GM12878 (cell line): ENCODE results near the gene ROM1. TPM values are rescaled to one million over a fixed set of nuclear protein-coding genes. Genes with fewer than 3 reads are reported as not detected.

Experiments used
- CHD2 ChIP-seq: IDR thresholded peaks from 2 replicates; pipeline ENCODE4 v1.6.1; 2011; ENCODE audit warnings: low read depth, low read length, improper control_type of control experiment, borderline replicate concordance
- E2F4 ChIP-seq: IDR thresholded peaks from 2 replicates; pipeline ENCODE4 v1.6.1; 2012; ENCODE audit warnings: low read depth, low read length, improper control_type of control experiment
- ETV6 ChIP-seq, 2 experiments: fragments of 450-650 bp in 1 of 2; IDR thresholded peaks in 1 of 2; conservative IDR thresholded peaks in 1 of 2; 2 replicates each; pipeline ENCODE4 v1.6.1; 2014; ENCODE audit warnings: antibody characterized with exemption in 1 of 2, borderline replicate concordance in 1 of 2, low read depth in 1 of 2, mild to moderate bottlenecking in 1 of 2, moderate library complexity in 1 of 2
- FOS ChIP-seq: IDR thresholded peaks from 3 replicates; pipeline ENCODE4 v1.6.1; 2011; ENCODE audit warnings: borderline replicate concordance; ENCODE audit not compliant: insufficient read length; ENCODE audit errors: extremely low read depth
- HDAC6 ChIP-seq: fragments of 200-600 bp; sonication (generic); IDR thresholded peaks from one replicate; pipeline ENCODE4 v1.8.0; 2017; ENCODE audit warnings: antibody characterized with exemption; ENCODE audit not compliant: unreplicated experiment
- NFXL1 ChIP-seq: fragments of 450-650 bp; IDR thresholded peaks from 2 replicates; pipeline ENCODE4 v1.6.1; 2017; ENCODE audit warnings: antibody characterized with exemption, mild to moderate bottlenecking, borderline replicate concordance
- NKRF ChIP-seq: fragments of 450-650 bp; conservative IDR thresholded peaks from 2 replicates; pipeline ENCODE4 v1.6.1; 2017; ENCODE audit warnings: mild to moderate bottlenecking, moderate library complexity
- RUNX3 ChIP-seq: IDR thresholded peaks from 2 replicates; pipeline ENCODE4 v1.6.1; 2012; ENCODE audit warnings: low read length, inconsistent platforms
- SIX5 ChIP-seq: IDR thresholded peaks from 2 replicates; pipeline ENCODE4 v1.6.1; 2011; ENCODE audit warnings: mild to moderate bottlenecking, low read depth, low read length, moderate library complexity; ENCODE audit not compliant: severe bottlenecking
- USF2 ChIP-seq: IDR thresholded peaks from 2 replicates; pipeline ENCODE4 v1.6.1; 2011; ENCODE audit warnings: low read depth, low read length, improper control_type of control experiment, borderline replicate concordance
- polyA plus RNA-seq, 11 experiments: library from polyadenylated mRNA; depleted of rRNA in 4 of 11; unstranded in 6 of 11; stranded (reverse) in 5 of 11; fragments of >200 nt; fragmentation: Nextera tagmentation in 4 of 11; fragmentation: Illumina TruSeq in 1 of 11; extraction: Ambion mirVana in 4 of 11; extraction: Trizol in 1 of 11; gene quantifications; 1 replicate in 1 of 11; 2 replicates in 10 of 11; pipeline versions ENCODE4 v1.2.1 to v1.2.3, GENCODE V29; 2011 to 2016; ENCODE audit warnings: inconsistent platforms in 2 of 11, missing spikeins in 2 of 11, low read depth in 1 of 11
- total RNA-seq, 4 experiments: library from RNA; depleted of rRNA in 3 of 4; stranded (reverse); fragments of >200 nt in 3 of 4; fragmentation: Illumina TruSeq in 1 of 4; extraction: Trizol in 1 of 4; gene quantifications; 2 replicates each; pipeline versions ENCODE4 v1.2.1 to v1.2.3, GENCODE V29; 2013 to 2021
- TF ChIP-seq, protein P1 (sequence below): IDR thresholded peaks from 2 replicates; pipeline ENCODE4 v1.6.1; 2012; ENCODE audit warnings: low read length, inconsistent platforms
- TF ChIP-seq, protein P2 (sequence below): fragments of 450-650 bp; IDR thresholded peaks from 2 replicates; pipeline ENCODE4 v1.6.1; 2014; ENCODE audit warnings: mild to moderate bottlenecking
- TF ChIP-seq, protein P3 (sequence below): IDR thresholded peaks from 2 replicates; pipeline ENCODE4 v1.6.1; 2012; ENCODE audit warnings: improper control_type of control experiment, low read depth, low read length; ENCODE audit not compliant: insufficient replicate concordance
- TF ChIP-seq, protein P4 (sequence below): fragments of 150-350 bp; IDR thresholded peaks from 2 replicates; pipeline ENCODE4 v1.6.1; 2014; ENCODE audit warnings: mild to moderate bottlenecking, low read depth, low read length

The ROM1 gene
- total and polyA plus RNA-seq, 10 of the 15 experiments (the other 5 are each of a cell fraction or from before 2014, with no cell fraction given): 0.42 to 3.0 (median 1.1) TPM

- TF ChIP-seq, protein P1, sequence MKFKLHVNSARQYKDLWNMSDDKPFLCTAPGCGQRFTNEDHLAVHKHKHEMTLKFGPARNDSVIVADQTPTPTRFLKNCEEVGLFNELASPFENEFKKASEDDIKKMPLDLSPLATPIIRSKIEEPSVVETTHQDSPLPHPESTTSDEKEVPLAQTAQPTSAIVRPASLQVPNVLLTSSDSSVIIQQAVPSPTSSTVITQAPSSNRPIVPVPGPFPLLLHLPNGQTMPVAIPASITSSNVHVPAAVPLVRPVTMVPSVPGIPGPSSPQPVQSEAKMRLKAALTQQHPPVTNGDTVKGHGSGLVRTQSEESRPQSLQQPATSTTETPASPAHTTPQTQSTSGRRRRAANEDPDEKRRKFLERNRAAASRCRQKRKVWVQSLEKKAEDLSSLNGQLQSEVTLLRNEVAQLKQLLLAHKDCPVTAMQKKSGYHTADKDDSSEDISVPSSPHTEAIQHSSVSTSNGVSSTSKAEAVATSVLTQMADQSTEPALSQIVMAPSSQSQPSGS: peak; percentile 63
- TF ChIP-seq CHD2: peak; percentile 81
- TF ChIP-seq NFXL1: no peak
- TF ChIP-seq, protein P2, sequence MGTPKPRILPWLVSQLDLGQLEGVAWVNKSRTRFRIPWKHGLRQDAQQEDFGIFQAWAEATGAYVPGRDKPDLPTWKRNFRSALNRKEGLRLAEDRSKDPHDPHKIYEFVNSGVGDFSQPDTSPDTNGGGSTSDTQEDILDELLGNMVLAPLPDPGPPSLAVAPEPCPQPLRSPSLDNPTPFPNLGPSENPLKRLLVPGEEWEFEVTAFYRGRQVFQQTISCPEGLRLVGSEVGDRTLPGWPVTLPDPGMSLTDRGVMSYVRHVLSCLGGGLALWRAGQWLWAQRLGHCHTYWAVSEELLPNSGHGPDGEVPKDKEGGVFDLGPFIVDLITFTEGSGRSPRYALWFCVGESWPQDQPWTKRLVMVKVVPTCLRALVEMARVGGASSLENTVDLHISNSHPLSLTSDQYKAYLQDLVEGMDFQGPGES: peak; percentile 73
- TF ChIP-seq RUNX3: peak; percentile 85
- TF ChIP-seq FOS: peak; percentile 30
- TF ChIP-seq HDAC6: no peak
- no peak for TF ChIP-seq USF2
- TF ChIP-seq NKRF: 0 out of 2 replicates have a peak, but pooled peaks have one; percentile 59
- no peak for TF ChIP-seq E2F4
- TF ChIP-seq, protein P3, sequence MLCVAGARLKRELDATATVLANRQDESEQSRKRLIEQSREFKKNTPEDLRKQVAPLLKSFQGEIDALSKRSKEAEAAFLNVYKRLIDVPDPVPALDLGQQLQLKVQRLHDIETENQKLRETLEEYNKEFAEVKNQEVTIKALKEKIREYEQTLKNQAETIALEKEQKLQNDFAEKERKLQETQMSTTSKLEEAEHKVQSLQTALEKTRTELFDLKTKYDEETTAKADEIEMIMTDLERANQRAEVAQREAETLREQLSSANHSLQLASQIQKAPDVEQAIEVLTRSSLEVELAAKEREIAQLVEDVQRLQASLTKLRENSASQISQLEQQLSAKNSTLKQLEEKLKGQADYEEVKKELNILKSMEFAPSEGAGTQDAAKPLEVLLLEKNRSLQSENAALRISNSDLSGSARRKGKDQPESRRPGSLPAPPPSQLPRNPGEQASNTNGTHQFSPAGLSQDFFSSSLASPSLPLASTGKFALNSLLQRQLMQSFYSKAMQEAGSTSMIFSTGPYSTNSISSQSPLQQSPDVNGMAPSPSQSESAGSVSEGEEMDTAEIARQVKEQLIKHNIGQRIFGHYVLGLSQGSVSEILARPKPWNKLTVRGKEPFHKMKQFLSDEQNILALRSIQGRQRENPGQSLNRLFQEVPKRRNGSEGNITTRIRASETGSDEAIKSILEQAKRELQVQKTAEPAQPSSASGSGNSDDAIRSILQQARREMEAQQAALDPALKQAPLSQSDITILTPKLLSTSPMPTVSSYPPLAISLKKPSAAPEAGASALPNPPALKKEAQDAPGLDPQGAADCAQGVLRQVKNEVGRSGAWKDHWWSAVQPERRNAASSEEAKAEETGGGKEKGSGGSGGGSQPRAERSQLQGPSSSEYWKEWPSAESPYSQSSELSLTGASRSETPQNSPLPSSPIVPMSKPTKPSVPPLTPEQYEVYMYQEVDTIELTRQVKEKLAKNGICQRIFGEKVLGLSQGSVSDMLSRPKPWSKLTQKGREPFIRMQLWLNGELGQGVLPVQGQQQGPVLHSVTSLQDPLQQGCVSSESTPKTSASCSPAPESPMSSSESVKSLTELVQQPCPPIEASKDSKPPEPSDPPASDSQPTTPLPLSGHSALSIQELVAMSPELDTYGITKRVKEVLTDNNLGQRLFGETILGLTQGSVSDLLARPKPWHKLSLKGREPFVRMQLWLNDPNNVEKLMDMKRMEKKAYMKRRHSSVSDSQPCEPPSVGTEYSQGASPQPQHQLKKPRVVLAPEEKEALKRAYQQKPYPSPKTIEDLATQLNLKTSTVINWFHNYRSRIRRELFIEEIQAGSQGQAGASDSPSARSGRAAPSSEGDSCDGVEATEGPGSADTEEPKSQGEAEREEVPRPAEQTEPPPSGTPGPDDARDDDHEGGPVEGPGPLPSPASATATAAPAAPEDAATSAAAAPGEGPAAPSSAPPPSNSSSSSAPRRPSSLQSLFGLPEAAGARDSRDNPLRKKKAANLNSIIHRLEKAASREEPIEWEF: no peak
- no peak; a peak in 1 of 4 replicates for TF ChIP-seq ETV6 (conservative IDR thresholded peaks at IDR 0.05 in 1 of 2, IDR thresholded peaks at IDR 0.05 in 1 of 2; ENCODE audit: borderline replicate concordance in 1 of 2, low read depth in 1 of 2)
- TF ChIP-seq SIX5: peak; percentile 76
- TF ChIP-seq, protein P4, sequence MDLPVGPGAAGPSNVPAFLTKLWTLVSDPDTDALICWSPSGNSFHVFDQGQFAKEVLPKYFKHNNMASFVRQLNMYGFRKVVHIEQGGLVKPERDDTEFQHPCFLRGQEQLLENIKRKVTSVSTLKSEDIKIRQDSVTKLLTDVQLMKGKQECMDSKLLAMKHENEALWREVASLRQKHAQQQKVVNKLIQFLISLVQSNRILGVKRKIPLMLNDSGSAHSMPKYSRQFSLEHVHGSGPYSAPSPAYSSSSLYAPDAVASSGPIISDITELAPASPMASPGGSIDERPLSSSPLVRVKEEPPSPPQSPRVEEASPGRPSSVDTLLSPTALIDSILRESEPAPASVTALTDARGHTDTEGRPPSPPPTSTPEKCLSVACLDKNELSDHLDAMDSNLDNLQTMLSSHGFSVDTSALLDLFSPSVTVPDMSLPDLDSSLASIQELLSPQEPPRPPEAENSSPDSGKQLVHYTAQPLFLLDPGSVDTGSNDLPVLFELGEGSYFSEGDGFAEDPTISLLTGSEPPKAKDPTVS: peak; percentile 82
These were observed 21.5 kb upstream of the ROM1 start, which contains the start of gene TUT1 (continued) for GRCh38 chr11:62591448-62592145.
